Measurements from ENCODE around the gene GNGT2. TPM values are rescaled to one million over a fixed set of nuclear protein-coding genes. Genes with fewer than 3 reads are reported as not detected.

GNGT2 gene
- polyA plus RNA-seq, 3 donors, result 16.0 to 25.1 (median 16.7) TPM

- H3K9me3 Mint-ChIP-seq, result peaks cover 0 to 2% (median 0%) of the 10 kb centered on the region in 7 donors
- H3K36me3 Mint-ChIP-seq, result peaks cover 10 to 14% of the 10 kb centered on the region in 2 donors
- Histone ChIP-seq H3K79me2 (ENCODE audit: insufficient read depth, low read length) (peaks cover 32% of the 10 kb centered on the region), H3K27ac (ENCODE audit: low read depth in 1 of 2, low read length in 2 of 2) (no peak overlapping the region), H3K36me3 (replicated peaks in 1 of 2; ENCODE audit: control insufficient read depth in 1 of 2, insufficient read depth in 2 of 2, low read length in 2 of 2) (no peaks in the 10 kb centered on the region), H2AFZ (ENCODE audit: insufficient read depth, low read depth, low read length, poor library complexity, severe bottlenecking) (no peak overlapping the region), H4K20me1 (ENCODE audit: insufficient read depth, low read length) (peaks cover 17% of the 10 kb centered on the region), H3K27me3 (ENCODE audit: control insufficient read depth in 2 of 2, insufficient read depth in 2 of 2, low read length in 2 of 2) (no peaks in the 10 kb centered on the region), H3K9ac (ENCODE audit: insufficient read depth, low read length, poor library complexity, severe bottlenecking) (no peak overlapping the region), H3K9me3 (replicated peaks in 1 of 2; ENCODE audit: control insufficient read depth in 1 of 2, insufficient read depth in 1 of 2, low read length in 2 of 2) (no peaks in the 10 kb centered on the region), H3K4me2 (replicated peaks; ENCODE audit: extremely low read depth, low read length, poor library complexity, severe bottlenecking) (peak overlapping the region; percentile 67), H3K4me1 (ENCODE audit: control insufficient read depth in 1 of 2, insufficient read depth in 2 of 2, low read length in 2 of 2) (peaks cover 58 to 59% of the 10 kb centered on the region in 2 donors), H3K4me3 (replicated peaks in 1 of 3; ENCODE audit: low read depth in 2 of 3, low read length in 3 of 3) (peak overlapping the region in 1 of 3 experiments; percentile 72)
- H3K4me1 Mint-ChIP-seq, result peaks cover 70% of the 10 kb centered on the region
- peak overlapping the region in 1 of 2 donors; percentile 92 for H3K4me3 Mint-ChIP-seq
- no peak for DNase-seq
- intact Hi-C loops (cut with micrococcal nuclease), result no loop called here
- H3K27me3 Mint-ChIP-seq (ENCODE audit: low read depth in 3 of 3), result peaks cover 2 to 6% (median 6%) of the 10 kb centered on the region in 3 donors
- WGBS (ENCODE audit: insufficient coverage), result 86% methylated on average over 10 of the region's 10 CpGs
- H3K27ac Mint-ChIP-seq, result peak overlapping the region in 3 of 7 donors; percentile 1 to 48 (median 43)
- TF ChIP-seq CTCF (IDR thresholded peaks at IDR 0.05), result no peak
Observed at GRCh38 chr17:49209061-49209571, 1.3 kb downstream of the GNGT2 start.

- H3K27ac Mint-ChIP-seq, result no peak overlapping the region
- Histone ChIP-seq H3K9ac (ENCODE audit: insufficient read depth, low read length, poor library complexity, severe bottlenecking) (no peak overlapping the region), H3K4me3 (replicated peaks in 1 of 3; ENCODE audit: low read depth in 2 of 3, low read length in 3 of 3) (no peak overlapping the region), H3K9me3 (replicated peaks in 1 of 2; ENCODE audit: control insufficient read depth in 1 of 2, insufficient read depth in 1 of 2, low read length in 2 of 2) (no peaks in the 10 kb centered on the region), H3K4me1 (ENCODE audit: control insufficient read depth in 1 of 2, insufficient read depth in 2 of 2, low read length in 2 of 2) (peaks cover 22% of the 10 kb centered on the region in 2 donors), H3K27ac (ENCODE audit: low read depth in 1 of 2, low read length in 2 of 2) (no peak overlapping the region), H3K4me2 (replicated peaks; ENCODE audit: extremely low read depth, low read length, poor library complexity, severe bottlenecking) (no peak overlapping the region), H3K79me2 (ENCODE audit: insufficient read depth, low read length) (no peaks in the 10 kb centered on the region), H2AFZ (ENCODE audit: insufficient read depth, low read depth, low read length, poor library complexity, severe bottlenecking) (no peak overlapping the region), H3K36me3 (replicated peaks in 1 of 2; ENCODE audit: control insufficient read depth in 1 of 2, insufficient read depth in 2 of 2, low read length in 2 of 2) (no peaks in the 10 kb centered on the region), H3K27me3 (ENCODE audit: control insufficient read depth in 2 of 2, insufficient read depth in 2 of 2, low read length in 2 of 2) (no peaks in the 10 kb centered on the region), H4K20me1 (ENCODE audit: insufficient read depth, low read length) (no peaks in the 10 kb centered on the region)
- peaks cover 0 to 3% of the 10 kb centered on the region in 2 donors for H3K36me3 Mint-ChIP-seq
- peaks cover 2 to 10% (median 7%) of the 10 kb centered on the region in 3 donors for H3K27me3 Mint-ChIP-seq (ENCODE audit: low read depth in 3 of 3)
- DNase-seq, result no peak
- H3K9me3 Mint-ChIP-seq, result peaks cover 0 to 1% (median 0%) of the 10 kb centered on the region in 7 donors
- TF ChIP-seq CTCF (IDR thresholded peaks at IDR 0.05), result no peak
- intact Hi-C loops (cut with micrococcal nuclease), result no loop called here
- WGBS (ENCODE audit: insufficient coverage), result 100% methylated on average over 2 of the region's 2 CpGs
- no peak overlapping the region for H3K4me3 Mint-ChIP-seq
- peaks cover 41% of the 10 kb centered on the region for H3K4me1 Mint-ChIP-seq
Observed at GRCh38 chr17:49204516-49204915, 5.9 kb downstream of the GNGT2 start.
